ENCODE results near the gene STK26. TPM values are rescaled to one million over a fixed set of nuclear protein-coding genes. Genes with fewer than 3 reads are reported as not detected.
"Not testable (repeated sequence)": the region's sequence is repeated elsewhere in the genome, so short reads cannot be mapped to it uniquely, and the experiment has no call there.

Gene STK26
- polyA plus RNA-seq, 1 donor: 12.3 TPM

DNA sequence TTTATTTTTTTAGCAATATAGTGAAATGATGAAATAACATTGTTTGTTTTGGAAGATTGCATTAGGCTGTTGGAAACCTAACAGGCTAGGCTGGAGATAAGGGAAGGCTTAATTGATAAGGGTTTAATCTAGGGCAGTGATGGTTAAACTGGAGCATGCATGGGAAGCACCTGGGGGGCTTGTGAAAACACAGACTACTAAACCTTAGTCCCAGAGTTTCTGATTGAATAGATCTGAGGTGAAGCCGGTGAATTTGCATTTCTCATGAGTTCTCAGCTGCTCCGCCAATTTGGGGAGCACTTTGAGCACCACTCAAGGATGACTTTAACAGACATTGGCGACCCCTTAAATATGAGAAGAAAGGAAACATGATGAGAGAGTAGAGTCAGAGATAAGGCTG is 11.5 kb downstream of the STK26 start:
- DNase-seq: no peak

DNA sequence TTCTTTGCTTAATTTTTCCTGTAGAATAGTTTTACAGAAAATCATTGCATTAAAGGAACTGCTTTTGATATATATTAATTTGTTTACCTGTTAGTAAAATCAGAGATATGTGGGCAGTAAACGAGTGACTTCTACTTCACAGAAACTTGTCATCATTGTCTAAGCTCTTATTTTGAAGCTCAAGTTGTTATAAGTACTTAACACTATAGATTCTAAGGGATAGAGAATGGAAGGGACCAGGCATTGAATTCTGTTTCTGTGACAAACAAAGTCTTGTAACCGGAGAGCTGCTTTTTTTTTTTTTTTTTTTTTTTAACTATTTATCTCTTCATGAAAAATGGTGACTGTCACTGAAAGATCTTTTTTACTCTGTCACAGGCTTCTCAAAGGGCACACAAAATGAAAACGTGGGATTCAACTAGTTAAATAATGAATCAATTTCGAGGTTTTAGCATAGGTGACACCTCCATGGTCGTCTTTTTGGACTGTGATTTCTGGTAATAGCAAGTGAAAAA is 14.4 kb downstream of the STK26 start:
- DNase-seq: no peak

- DNase-seq: no peak
Measured at GRCh38 chrX:132040066-132040465, 17.0 kb downstream of the STK26 start.

DNA sequence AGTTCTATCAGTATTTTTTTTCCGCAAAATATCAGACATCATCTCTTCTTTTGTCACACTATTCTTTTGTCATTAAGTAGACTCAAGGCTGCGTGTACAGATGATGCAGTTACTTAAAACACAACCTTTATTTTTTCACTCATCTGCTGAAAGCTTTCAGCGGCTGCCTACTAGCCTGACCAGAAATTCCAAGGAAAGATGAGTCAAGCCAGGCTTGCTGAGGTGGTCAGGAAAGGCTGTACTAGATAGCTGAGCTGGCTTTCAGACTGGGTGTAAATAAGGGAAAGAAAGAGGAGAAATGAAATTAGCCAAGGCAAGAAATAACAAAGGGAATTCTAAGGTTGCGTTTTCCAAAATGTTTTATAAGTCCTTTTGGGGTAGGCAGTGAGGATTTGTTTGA is 17.9 kb downstream of the STK26 start:
- DNase-seq: no peak

GRCh38 chrX:132043977-132044376 is 20.9 kb downstream of the STK26 start:
- no peak for DNase-seq

GRCh38 chrX:132044953-132045352 is 21.9 kb downstream of the STK26 start:
- no peak for DNase-seq

- no peak for DNase-seq
Measured at GRCh38 chrX:132045456-132045855, 22.4 kb downstream of the STK26 start.

DNA sequence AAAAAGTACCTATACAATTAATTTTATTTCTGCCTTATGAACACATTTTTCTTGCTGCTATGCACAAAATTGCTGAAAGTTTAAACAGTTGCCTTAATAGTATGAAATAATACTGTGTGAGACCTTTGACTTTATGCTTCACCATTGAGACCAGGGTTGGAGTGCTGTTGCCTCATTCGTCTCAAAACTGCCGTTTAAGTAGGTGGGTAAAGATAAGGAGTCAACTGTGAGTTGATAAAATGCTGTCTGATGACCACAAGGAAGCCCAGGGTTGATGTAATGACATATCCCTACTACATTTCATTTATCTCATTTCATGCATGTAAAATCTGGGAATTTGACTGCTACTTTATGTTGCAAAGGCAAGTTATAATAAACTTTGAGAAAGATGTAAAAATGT is 23.4 kb downstream of the STK26 start:
- DNase-seq: no peak

DNA sequence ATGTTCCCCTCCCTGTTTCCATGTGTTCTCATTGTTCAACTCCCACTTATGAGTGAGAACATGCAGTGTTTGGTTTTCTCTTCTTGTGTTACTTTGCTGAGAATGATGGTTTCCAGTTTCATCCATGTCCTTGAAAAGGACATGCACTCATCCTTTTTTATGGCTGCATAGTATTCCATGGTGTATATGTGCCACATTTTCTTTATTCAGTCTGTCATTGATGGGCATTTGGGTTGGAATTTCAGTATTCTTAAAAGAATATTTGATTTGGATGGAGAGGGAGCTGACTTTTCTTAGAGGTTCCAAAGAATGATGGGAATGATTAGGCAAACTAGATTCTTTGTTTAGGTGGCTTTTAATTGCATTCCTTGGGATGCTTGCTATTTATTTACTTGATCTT is 28.7 kb downstream of the STK26 start:
- not testable (repeated sequence) for DNase-seq

- DNase-seq: no peak
Measured at GRCh38 chrX:132058050-132058449, 34.9 kb downstream of the STK26 start.

GRCh38 chrX:132058975-132059374 is 35.9 kb downstream of the STK26 start:
- DNase-seq: no peak

- no peak for DNase-seq
Measured at GRCh38 chrX:132059973-132060540, 37.0 kb downstream of the STK26 start.

GRCh38 chrX:132063334-132063733 is 40.2 kb downstream of the STK26 start:
- no peak for DNase-seq

DNA sequence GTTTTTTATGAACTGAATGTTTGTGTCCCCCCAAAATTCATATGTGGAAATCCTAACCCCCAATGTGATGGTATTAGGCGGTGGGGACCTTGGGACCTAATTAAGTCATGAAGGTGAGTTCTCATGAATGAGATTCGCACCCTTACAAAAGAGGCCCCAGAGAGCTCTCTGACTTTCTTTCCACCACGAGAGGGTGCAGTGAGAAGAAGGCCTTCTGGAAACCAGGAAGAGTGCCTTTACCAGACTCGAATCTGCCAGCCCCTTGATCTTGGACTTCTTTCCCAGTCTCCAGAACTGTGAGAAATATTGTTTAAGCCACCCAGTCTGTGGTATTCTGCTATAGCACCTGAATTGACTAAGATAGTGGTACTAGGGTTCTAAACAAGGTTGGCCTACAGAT is 40.8 kb downstream of the STK26 start:
- DNase-seq: no peak

DNA sequence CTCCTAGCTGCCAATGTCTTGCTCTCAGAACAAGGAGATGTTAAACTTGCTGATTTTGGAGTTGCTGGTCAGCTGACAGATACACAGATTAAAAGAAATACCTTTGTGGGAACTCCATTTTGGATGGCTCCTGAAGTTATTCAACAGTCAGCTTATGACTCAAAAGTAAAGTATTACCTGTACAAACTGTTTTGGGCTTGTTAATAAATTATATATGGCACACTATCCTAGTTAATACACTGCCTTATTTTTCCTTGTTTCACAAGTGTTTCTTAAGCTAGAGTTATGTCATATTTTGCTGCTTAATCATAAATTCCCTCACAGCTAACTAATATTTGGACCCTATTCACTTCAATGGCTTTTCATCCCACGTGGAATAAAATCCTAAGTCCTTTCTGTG is 45.3 kb downstream of the STK26 start:
- DNase-seq: no peak

- peak; percentile 5 for DNase-seq
Measured at GRCh38 chrX:132071254-132071653, 48.2 kb downstream of the STK26 start.

DNA sequence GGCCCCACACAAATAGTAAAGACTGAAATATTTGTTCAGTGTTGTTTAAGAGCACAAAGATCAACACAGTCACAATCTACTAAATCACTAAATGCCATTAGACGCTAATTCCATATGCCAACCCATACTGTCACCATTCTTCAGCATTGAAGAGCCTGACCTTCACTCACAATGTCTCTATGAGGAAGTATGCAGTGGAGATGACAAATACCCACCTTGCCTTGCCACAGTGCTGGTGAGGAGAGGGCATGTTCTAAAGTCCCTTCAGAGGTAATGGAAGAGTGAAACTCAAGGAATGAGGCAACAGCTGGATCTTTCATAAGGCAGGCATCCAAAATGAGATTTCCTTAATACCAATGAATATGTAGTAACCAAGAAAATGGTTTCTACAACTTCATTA is 54.3 kb downstream of the STK26 start:
- DNase-seq: no peak

- no peak for DNase-seq
Measured at GRCh38 chrX:132077912-132078311, 54.8 kb downstream of the STK26 start.

DNA sequence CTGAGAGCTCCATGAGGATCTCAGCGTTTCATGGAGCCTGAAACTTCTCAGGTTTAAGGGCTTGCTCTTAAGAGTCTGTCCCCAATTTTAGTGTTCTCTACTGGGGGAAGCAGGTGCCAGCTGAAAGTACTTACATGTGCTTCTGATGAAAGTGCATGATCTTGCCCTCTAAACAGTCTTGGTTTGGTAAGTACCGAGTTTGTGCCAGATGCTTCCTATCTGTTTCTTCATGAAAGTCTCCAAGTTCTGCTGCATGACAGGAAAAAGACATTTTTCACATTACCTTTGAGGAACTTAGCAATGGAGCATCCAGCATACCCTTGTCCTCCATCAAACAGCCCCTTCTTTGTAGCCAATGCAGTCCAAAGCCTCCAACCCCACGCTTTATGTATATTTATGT is 62.7 kb downstream of the STK26 start:
- no peak for DNase-seq

DNA sequence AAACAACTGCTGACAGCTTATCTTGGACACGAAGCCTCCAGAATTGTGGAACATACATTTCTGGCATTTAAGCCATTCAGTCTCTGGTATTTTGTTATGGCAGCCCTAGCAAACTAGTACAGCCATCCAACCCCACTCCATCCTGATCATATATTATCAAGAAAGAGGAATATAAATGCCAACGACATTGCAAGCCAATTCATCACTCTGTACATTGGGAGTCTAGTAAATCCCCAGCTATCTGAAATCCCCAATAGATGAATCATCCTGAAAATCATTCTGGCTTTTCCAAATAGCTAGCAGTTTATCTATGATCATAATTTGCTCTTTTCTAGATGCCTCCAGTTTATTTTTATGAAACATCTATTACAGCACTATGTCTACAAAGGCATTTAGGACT is 63.6 kb downstream of the STK26 start:
- no peak for DNase-seq

DNA sequence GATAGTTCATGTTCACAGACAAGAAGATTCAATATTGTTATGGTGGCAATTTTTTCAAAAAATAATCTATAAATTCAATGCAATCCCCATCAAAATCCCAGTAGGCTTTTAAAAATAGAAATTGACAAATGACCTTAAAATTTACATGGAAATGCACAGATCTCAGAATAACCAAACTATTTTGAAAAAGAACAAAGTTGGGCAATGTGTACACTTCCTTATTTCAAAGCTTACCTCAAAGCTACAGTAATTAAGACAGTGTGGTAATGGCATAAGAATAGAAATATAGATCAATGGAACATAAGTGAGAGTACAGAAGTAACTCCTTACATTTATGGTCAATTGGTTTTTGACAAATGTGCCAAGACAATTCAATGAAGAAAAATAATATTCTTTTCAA is 65.8 kb downstream of the STK26 start:
- no peak for DNase-seq

DNA sequence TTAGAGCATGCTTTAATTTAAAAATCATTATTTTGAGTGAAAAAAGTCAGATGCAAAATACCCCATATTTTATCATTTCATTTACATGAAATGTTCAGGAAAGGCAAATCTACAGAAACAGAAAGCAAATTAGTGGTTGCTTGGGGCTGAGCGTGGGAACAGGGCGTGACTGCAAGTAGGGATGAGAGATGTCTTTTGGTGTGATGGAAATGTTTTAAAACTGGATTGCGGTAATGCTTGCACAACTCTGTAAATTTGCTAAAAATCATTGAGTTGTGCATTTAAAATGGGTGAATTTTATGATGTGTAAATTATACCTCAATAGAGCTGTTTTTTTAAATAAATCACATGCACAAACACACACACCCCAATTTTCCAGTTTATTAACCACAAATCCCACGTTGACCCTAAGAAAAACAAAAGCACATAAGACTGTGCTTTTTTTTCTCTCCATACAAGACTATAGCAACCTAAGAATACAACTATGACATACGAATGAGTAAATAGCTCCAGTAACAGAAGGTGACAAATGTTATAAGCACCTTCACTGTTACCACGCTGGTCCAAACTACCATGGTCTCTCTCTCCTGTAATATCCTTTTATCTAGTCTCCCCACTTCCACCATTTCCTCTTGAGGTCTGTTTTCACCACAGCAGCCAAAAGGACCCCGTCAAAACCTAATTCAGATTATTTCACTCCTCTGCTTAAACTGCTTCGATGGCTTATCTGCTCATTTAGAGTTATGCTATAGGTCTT is 67.5 kb downstream of the STK26 start:
- DNase-seq: no peak

DNA sequence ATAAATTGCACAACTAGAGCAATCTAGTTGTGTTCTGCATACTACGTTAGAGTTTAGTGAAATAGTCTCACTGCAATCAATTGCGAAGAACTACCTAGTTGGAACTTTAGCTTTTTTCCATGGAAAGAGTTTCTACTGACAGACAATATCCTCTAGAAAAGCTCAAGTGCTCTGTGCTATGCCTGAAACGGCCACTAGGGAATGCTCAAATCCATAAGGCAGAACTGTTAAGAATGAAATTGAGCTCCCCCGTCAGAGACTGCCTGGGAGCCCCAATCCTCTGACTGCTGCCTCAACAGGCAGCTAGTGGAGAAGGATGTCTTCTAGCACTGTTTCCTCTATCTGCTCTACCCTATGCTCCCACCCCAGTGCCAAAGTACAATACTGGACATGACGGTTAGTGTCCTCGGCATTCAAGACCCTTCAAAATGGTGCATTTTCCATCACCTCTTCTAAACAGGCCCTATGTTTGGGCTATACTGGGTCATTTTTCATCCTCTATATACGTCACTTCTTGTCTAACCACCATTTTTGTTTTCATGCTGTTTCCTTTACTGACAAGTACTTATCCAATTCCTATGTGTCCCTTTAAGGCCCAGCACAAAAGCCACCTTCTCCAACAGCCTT is 69.5 kb downstream of the STK26 start:
- DNase-seq: peak; percentile 62
